HG03066 (cell line): ENCODE measurements around the gene PDE1C.

Experiments used
- ATAC-seq: cut with Tn5 transposase; IDR thresholded peaks from one replicate; pipeline ENCODE4 v1.9.1; 2021; ENCODE audit warnings: low read depth; ENCODE audit not compliant: unreplicated experiment

PDE1C gene

DNA sequence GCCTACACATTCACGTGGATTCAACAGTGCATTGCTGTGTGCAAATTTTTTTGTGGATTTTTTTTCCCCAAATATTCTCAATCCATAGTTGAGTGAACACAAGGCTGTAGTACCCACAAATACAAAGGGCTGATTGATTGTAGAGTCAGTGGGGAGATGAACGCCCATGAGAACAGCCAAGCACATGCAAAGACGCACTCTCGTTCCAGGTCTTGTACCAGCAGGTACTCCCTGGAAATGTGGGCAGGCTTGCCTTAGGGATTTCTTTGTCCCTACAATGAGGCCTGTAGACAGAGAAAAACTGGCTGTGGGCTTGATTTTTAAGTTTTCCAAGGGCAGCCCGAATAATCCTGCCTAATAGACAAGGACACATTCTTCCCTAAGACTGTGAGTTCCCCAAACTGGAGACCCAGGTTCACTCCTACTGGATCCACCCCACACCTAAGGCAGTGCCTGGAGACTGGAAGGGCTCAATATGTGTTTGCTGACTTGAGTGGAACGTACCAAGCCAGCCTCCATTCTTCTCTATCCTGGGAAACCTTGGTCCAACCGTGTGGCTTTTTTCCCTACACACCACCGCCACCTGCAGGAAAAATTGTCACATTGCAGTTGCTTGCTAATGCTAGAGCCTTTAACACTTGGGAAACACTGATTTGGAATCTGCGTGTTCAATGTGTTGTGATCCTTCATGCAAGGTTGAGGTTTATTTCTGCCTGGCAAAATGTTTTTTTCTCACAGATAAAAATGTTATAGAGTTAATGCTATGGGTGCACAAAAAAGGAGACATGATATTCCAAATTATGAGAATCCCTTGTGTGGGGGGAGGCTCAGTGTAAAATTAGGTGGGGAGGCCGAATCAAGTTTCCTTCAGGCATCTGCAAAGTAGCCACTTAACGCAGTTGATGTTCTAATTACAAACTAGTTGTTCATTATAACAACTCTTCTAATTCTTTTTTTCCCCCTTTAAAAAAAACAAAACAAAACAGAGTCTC, 333.9 kb downstream of the PDE1C start:
- ATAC-seq = no peak

DNA sequence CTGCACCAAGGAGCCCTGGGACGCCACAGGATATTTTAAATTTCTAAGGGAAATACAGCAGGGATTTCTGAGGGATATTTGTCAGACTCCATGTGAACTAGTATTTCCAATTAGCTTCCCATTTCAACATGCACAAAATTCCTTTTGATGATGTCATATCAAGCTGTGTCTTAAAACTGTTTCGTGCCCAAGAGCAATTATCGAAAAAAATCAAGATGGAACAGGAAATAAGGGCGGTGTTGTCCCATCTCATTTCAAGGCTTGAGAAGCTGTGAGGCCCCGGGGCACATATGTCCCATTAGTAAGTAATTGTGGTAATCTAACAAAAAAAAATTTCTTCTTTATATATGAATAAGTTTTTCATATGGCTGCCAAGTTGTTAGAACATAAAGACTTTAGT, 335.8 kb downstream of the PDE1C start:
- no peak for ATAC-seq

DNA sequence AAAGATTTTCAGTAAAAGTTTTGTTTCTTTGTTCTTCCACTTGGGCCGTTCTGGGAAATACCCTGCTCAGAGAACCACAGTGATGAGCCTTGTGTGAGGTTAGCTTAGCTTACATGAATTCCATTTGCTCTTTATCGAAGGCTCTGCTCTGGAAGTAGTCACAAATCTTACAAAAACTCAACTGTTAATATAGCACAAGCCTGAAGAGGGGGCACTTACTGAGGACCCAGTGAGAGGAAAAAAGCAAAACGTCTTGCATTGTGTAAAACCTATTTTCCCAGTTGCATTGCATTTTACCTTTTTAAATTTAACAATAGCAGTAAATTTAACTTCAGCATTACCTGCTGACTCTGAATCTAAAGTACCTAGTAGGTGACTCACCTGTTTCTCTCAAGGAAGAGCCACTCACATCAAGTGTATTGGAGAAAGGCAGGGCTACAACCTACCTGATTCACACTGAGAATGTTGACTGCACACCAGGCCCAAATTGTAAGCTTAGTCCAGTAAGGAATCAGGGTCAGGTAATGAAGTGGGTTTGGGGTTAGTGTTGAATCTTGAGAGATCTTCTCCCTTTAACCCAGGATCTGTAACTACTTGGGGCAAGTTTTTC, 340.9 kb downstream of the PDE1C start:
- no peak for ATAC-seq

GRCh38 chr7:31724696-31725095, 345.5 kb downstream of the PDE1C start:
- no peak for ATAC-seq

GRCh38 chr7:31720366-31720765, 349.8 kb downstream of the PDE1C start:
- no peak for ATAC-seq

DNA sequence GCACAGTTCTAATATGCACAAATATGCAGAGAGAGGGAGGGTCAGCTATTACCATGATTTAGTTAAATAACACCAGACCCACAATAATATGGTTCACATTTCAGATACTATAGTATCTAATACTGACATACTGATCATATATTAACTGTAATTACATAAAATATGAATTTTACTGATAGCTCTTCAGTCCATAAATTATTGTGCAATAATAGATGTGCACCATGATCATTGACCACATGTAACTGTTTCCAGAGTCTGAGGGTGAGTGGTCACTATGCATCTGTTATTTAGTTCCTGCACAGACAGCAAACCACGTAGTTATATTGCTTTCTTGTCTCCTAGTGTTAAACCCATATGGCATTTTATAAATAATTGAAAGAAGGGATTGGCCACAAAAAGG, 353.9 kb downstream of the PDE1C start:
- ATAC-seq = no peak

DNA sequence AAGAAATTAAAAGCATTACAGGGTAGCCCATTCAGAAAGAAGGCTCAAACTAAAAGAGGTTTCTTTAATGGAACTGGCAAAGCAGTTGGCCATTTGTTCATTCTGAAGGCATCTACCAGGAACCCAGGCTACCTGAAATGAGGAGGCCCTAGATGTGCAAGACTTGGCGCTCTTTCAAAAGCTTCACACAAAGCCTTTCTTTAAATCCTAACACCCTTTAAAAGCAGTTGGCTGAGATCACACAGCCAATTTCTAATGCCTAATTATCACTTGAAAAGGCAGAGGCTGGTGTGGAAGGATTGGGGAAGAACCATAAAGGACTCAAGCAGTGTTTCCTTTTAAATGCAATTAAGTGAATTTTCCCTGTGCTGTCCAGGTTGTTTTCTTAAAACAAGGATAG, 360.0 kb downstream of the PDE1C start:
- no peak for ATAC-seq

DNA sequence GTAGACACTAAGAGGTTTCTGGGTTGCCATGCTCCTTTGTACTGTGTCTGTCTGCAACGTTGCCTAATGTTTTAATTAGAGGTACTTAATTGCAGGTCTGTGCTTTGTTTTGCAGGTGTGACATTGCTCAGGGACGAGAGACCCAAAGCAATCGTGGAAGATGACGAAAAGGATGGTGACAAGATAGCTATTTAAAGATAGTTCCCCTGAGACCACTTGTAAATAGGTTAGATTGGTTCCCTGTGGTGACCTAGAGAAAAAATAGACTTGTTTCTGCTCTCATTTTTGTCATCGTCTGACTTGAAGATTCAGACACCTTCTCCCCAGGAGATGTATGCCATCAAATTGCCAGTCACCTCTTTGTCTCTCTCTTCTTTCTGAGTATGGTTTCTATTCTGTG, 363.1 kb downstream of the PDE1C start:
- no peak for ATAC-seq

DNA sequence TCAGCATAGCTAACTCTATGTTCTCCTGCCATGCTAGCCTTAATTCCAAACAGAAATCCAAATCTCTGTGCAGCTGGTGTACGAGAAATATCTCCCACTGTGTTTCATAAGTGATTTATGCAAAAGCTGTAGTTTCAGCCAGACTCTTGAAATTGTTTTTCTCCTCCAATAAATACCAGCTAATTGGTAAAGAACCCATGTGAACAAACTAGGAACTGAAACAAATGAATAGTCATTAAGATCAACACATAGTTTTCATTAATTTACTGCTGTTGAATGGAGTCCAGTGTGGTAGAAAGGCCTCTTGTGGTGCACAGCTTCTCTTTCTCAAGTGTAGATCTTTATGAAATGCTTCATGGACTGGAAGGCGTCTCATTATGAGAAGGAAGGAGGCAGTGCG, 364.8 kb downstream of the PDE1C start:
- no peak for ATAC-seq

DNA sequence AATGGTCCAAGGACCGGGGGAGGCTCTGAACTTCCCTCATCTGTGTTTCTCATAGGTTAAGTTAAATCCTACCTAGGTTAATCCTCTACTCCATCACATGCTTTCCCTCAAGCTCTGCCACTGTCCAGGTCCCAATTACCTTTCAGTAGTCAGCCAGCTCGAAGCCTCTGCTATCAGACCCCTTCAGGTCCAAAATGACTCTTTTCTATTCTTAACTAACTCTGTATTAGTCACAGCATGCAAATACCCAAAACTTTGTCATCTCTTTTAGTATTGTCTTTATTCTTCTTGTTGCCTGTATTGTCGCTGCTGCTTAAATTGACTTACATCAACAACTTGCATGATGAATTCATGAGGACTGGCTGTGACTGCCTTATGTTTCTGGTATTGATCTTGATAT, 367.9 kb downstream of the PDE1C start:
- ATAC-seq = no peak
